Measurements from ENCODE around the gene PUM2. TPM values are rescaled to one million over a fixed set of nuclear protein-coding genes. Genes with fewer than 3 reads are reported as not detected.

PUM2 gene
- total RNA-seq, 1 experiment from 2014 or later, result 105 TPM

DNA sequence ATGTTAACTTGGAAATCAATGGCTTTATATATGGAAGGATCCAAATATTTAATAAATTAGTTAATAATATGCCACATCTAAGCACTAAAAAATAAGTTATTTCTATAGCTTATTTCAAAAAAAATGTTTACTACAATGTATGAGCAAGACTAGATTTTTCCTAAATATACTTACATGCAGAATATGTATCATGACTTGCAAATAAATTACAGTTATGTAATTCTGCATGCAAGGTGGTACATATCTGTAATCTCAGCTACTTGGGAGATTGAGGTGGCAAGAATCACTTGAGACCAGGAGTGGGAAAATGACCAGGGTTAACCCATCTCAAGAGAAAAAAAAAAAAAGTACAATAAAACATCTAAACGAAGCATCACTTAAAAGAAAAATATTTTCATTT is 11.6 kb downstream of the PUM2 start:
- no TSS peak for BruUV-seq (replicated peaks)
- Histone ChIP-seq H3K4me3 (replicated peaks in 1 of 2; ENCODE audit: low read depth in 1 of 2, low read length in 2 of 2) (no peak overlapping the region), H3K9ac (ENCODE audit: low read length) (no peak overlapping the region), H4K20me1 (ENCODE audit: insufficient read depth) (peaks cover 60% of the 10 kb centered on the region), H3K27ac (ENCODE audit: low read depth, low read length) (no peak overlapping the region), H3K4me2 (ENCODE audit: low read length) (no peak overlapping the region), H3K36me3 (ENCODE audit: control insufficient read depth in 1 of 2, insufficient read depth in 2 of 2, low read length in 2 of 2) (no peaks in the 10 kb centered on the region), H3K9me2 (ENCODE audit: insufficient read depth) (no peaks in the 10 kb centered on the region), H3K27me3 (ENCODE audit: insufficient read depth, low read length) (no peaks in the 10 kb centered on the region), H3K4me1 (ENCODE audit: control insufficient read depth in 1 of 2, insufficient read depth in 2 of 2, low read length in 2 of 2) (0 out of 4 replicates have a peak, but pooled peaks cover 0 to 3% of the 10 kb centered on the region in 2 experiments), H3K79me2 (ENCODE audit: insufficient read depth, low read length) (peaks cover 100% of the 10 kb centered on the region), H2AFZ (ENCODE audit: low read depth, low read length, poor library complexity, severe bottlenecking) (no peak overlapping the region), H3K9me3 (ENCODE audit: control insufficient read depth in 1 of 2, insufficient read depth in 1 of 2, low read depth in 1 of 2, low read length in 2 of 2) (no peaks in the 10 kb centered on the region)
- CTCF ChIA-PET, result interaction anchor here (2.2 kb wide), 1 partner anchor 13 kb away, joined by 6 read pairs; no protein-coding TSS in a partner anchor
- TF ChIP-seq, protein P1, sequence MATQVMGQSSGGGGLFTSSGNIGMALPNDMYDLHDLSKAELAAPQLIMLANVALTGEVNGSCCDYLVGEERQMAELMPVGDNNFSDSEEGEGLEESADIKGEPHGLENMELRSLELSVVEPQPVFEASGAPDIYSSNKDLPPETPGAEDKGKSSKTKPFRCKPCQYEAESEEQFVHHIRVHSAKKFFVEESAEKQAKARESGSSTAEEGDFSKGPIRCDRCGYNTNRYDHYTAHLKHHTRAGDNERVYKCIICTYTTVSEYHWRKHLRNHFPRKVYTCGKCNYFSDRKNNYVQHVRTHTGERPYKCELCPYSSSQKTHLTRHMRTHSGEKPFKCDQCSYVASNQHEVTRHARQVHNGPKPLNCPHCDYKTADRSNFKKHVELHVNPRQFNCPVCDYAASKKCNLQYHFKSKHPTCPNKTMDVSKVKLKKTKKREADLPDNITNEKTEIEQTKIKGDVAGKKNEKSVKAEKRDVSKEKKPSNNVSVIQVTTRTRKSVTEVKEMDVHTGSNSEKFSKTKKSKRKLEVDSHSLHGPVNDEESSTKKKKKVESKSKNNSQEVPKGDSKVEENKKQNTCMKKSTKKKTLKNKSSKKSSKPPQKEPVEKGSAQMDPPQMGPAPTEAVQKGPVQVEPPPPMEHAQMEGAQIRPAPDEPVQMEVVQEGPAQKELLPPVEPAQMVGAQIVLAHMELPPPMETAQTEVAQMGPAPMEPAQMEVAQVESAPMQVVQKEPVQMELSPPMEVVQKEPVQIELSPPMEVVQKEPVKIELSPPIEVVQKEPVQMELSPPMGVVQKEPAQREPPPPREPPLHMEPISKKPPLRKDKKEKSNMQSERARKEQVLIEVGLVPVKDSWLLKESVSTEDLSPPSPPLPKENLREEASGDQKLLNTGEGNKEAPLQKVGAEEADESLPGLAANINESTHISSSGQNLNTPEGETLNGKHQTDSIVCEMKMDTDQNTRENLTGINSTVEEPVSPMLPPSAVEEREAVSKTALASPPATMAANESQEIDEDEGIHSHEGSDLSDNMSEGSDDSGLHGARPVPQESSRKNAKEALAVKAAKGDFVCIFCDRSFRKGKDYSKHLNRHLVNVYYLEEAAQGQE (IDR thresholded peaks at IDR 0.05; ENCODE audit: low read depth), result no peak
- TF ChIP-seq JUND (IDR thresholded peaks at IDR 0.05) (no peak), TCF7L2 (IDR thresholded peaks at IDR 0.05; ENCODE audit: borderline replicate concordance, extremely low read depth, insufficient read depth, insufficient read length) (no peak), SRF (IDR thresholded peaks at IDR 0.05; ENCODE audit: low read depth) (no peak), FOSL1 (IDR thresholded peaks at IDR 0.05; ENCODE audit: low read depth) (no peak), YY1 (IDR thresholded peaks at IDR 0.05; ENCODE audit: extremely low read depth, insufficient replicate concordance, low read depth, low read length) (no peak)
- TF ChIP-seq, protein P2, sequence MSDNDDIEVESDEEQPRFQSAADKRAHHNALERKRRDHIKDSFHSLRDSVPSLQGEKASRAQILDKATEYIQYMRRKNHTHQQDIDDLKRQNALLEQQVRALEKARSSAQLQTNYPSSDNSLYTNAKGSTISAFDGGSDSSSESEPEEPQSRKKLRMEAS (IDR thresholded peaks at IDR 0.05), result no peak
- TF ChIP-seq, protein P3, sequence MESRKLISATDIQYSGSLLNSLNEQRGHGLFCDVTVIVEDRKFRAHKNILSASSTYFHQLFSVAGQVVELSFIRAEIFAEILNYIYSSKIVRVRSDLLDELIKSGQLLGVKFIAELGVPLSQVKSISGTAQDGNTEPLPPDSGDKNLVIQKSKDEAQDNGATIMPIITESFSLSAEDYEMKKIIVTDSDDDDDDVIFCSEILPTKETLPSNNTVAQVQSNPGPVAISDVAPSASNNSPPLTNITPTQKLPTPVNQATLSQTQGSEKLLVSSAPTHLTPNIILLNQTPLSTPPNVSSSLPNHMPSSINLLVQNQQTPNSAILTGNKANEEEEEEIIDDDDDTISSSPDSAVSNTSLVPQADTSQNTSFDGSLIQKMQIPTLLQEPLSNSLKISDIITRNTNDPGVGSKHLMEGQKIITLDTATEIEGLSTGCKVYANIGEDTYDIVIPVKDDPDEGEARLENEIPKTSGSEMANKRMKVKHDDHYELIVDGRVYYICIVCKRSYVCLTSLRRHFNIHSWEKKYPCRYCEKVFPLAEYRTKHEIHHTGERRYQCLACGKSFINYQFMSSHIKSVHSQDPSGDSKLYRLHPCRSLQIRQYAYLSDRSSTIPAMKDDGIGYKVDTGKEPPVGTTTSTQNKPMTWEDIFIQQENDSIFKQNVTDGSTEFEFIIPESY (IDR thresholded peaks at IDR 0.05; ENCODE audit: extremely low read depth, insufficient replicate concordance, low read length), result no peak
- DNase-seq (ENCODE audit: low read depth, low spot score), result no peak
- RAD21 ChIA-PET (ENCODE audit: low non-redundant PET in 1 of 2, low total read pairs in 2 of 2, uncharacterized antibody in 2 of 2, unreplicated experiment in 2 of 2), result no interaction called here
- no peak for ATAC-seq
- intact Hi-C loops (cut with micrococcal nuclease), result no loop called here
- POLR2A ChIA-PET, result no interaction called here

All from HCT116 (cell line).